GM23338 (cell line): ENCODE measurements around the gene NTRK1. TPM values are rescaled to one million over a fixed set of nuclear protein-coding genes. Genes with fewer than 3 reads are reported as not detected.

Source experiments
- ATAC-seq: fragments of 200-7000 bp; cut with Tn5 transposase; 3 replicates; pipeline ENCODE4 v1.9.1; 2020
- DNase-seq: peaks from one replicate; pipeline ENCODE4 v3.0.0-alpha.2; 2015; ENCODE audit warnings: low spot score
- H2AFZ ChIP-seq: fragments of 200-600 bp; sonication (generic); 2 replicates; pipeline ENCODE4 v1.8.0; 2016; ENCODE audit warnings: antibody characterized with exemption, mild to moderate bottlenecking, moderate library complexity
- H3F3A ChIP-seq: fragments of 200-600 bp; sonication (generic); replicated peaks from 2 replicates; pipeline ENCODE4 v1.8.0; 2017; ENCODE audit warnings: antibody characterized with exemption, mixed run types, low read depth
- H3K27ac ChIP-seq: fragments of 200-600 bp; sonication (generic); 2 replicates; pipeline ENCODE4 v1.6.1; 2016; ENCODE audit warnings: low read depth
- H3K27me3 ChIP-seq: fragments of 200-600 bp; sonication (generic); 2 replicates; pipeline ENCODE4 v1.8.0; 2016; ENCODE audit warnings: mild to moderate bottlenecking, mixed run types, moderate library complexity; ENCODE audit not compliant: insufficient read depth
- H3K36me3 ChIP-seq: fragments of 200-600 bp; sonication (generic); 2 replicates; pipeline ENCODE4 v1.8.0; 2016; ENCODE audit warnings: mild to moderate bottlenecking; ENCODE audit not compliant: insufficient read depth
- H3K4me1 ChIP-seq: fragments of 200-600 bp; sonication (generic); 2 replicates; pipeline ENCODE4 v1.8.0; 2016; ENCODE audit warnings: mild to moderate bottlenecking, moderate library complexity; ENCODE audit not compliant: insufficient read depth
- H3K4me2 ChIP-seq: fragments of 200-600 bp; sonication (generic); 2 replicates; pipeline ENCODE4 v1.7.1; 2017; ENCODE audit warnings: mixed run types
- H3K4me3 ChIP-seq: fragments of 200-600 bp; sonication (generic); 2 replicates; pipeline ENCODE4 v1.6.1; 2016; ENCODE audit warnings: mixed run types
- H3K79me2 ChIP-seq: fragments of 200-600 bp; sonication (generic); replicated peaks from 2 replicates; pipeline ENCODE4 v1.8.0; 2017; ENCODE audit warnings: mild to moderate bottlenecking; ENCODE audit not compliant: insufficient read depth
- H3K9me2 ChIP-seq: fragments of 200-600 bp; sonication (generic); 2 replicates; pipeline ENCODE4 v1.8.0; 2017; ENCODE audit not compliant: insufficient read depth
- H4K20me1 ChIP-seq: fragments of 200-600 bp; sonication (generic); replicated peaks from 2 replicates; pipeline ENCODE4 v1.8.0; 2017; ENCODE audit warnings: mild to moderate bottlenecking; ENCODE audit not compliant: insufficient read depth
- H3K27ac Mint-ChIP-seq: 2 replicates; pipeline ENCODE4 v1.8.0; 2020; ENCODE audit warnings: inconsistent platforms, mild to moderate bottlenecking, moderate library complexity, mixed read lengths
- H3K27me3 Mint-ChIP-seq: 3 replicates; pipeline ENCODE4 v1.8.0; 2022; ENCODE audit warnings: low read depth, mild to moderate bottlenecking, moderate library complexity, mixed read lengths, inconsistent platforms; ENCODE audit not compliant: insufficient read depth, poor library complexity
- H3K36me3 Mint-ChIP-seq: 3 replicates; pipeline ENCODE4 v1.8.0; 2021; ENCODE audit warnings: low read depth, mild to moderate bottlenecking, inconsistent platforms, moderate library complexity, mixed read lengths
- H3K4me1 Mint-ChIP-seq: 3 replicates; pipeline ENCODE4 v1.8.0; 2020; ENCODE audit warnings: mild to moderate bottlenecking, inconsistent platforms, mixed read lengths
- H3K4me3 Mint-ChIP-seq: 3 replicates; pipeline ENCODE4 v1.8.0; 2021; ENCODE audit warnings: moderate library complexity, mild to moderate bottlenecking, inconsistent platforms, mixed read lengths
- H3K9me3 Mint-ChIP-seq: 3 replicates; pipeline ENCODE4 v1.8.0; 2020; ENCODE audit warnings: moderate library complexity, mild to moderate bottlenecking, inconsistent platforms, mixed read lengths
- CREB1 ChIP-seq: fragments of 250-450 bp; sonication (Bioruptor Pico); IDR thresholded peaks from 2 replicates; pipeline ENCODE4 v1.5.0; 2020; ENCODE audit warnings: low read depth, mild to moderate bottlenecking, moderate library complexity
- CTCF ChIP-seq, 2 experiments: fragments of 200-600 bp in 1 of 2; sonication (generic) in 1 of 2; conservative IDR thresholded peaks; 2 replicates each; pipeline versions ENCODE4 v1.5.1 to v1.6.1; 2016 to 2017; ENCODE audit warnings: antibody characterized with exemption in 2 of 2, low read depth in 2 of 2, mild to moderate bottlenecking in 2 of 2, moderate library complexity in 1 of 2
- ETS1 ChIP-seq: IDR thresholded peaks from 2 replicates; pipeline ENCODE4 v1.6.1; 2016; ENCODE audit warnings: antibody characterized with exemption
- EZH2 ChIP-seq: fragments of 200-600 bp; sonication (generic); IDR thresholded peaks from one replicate; pipeline ENCODE4 v1.8.0; 2017; ENCODE audit warnings: antibody characterized with exemption, mild to moderate bottlenecking, low read depth; ENCODE audit not compliant: unreplicated experiment
- EZH2phosphoT487 ChIP-seq: fragments of 200-600 bp; sonication (generic); IDR thresholded peaks from one replicate; pipeline ENCODE4 v1.8.1; 2018; ENCODE audit warnings: antibody characterized with exemption; ENCODE audit not compliant: unreplicated experiment
- JUNB ChIP-seq: IDR thresholded peaks from one replicate; pipeline ENCODE4 v1.6.1; 2016; ENCODE audit warnings: antibody characterized with exemption; ENCODE audit not compliant: unreplicated experiment
- NANOG ChIP-seq: IDR thresholded peaks from 2 replicates; pipeline ENCODE4 v1.6.1; 2016; ENCODE audit warnings: antibody characterized with exemption, borderline replicate concordance
- POLR2AphosphoS5 ChIP-seq: IDR thresholded peaks from 2 replicates; pipeline ENCODE4 v1.6.1; 2016; ENCODE audit warnings: antibody characterized with exemption, low read depth
- STAT1 ChIP-seq: IDR thresholded peaks from one replicate; pipeline ENCODE4 v1.6.1; 2016; ENCODE audit warnings: antibody characterized with exemption; ENCODE audit not compliant: unreplicated experiment
- ZNF114 ChIP-seq: fragments of 250-450 bp; sonication (Bioruptor Pico); IDR thresholded peaks from 2 replicates; pipeline ENCODE4 v1.5.0; 2020; ENCODE audit warnings: mild to moderate bottlenecking, moderate library complexity
- ZNF331 ChIP-seq: fragments of 250-450 bp; sonication (Bioruptor Pico); IDR thresholded peaks from 2 replicates; pipeline ENCODE4 v1.5.0; 2020; ENCODE audit warnings: low read depth, mild to moderate bottlenecking, moderate library complexity
- ZNF462 ChIP-seq: fragments of 250-450 bp; sonication (Bioruptor Pico); IDR thresholded peaks from 2 replicates; pipeline ENCODE4 v1.5.0; 2020; ENCODE audit warnings: mild to moderate bottlenecking, moderate library complexity
- polyA plus RNA-seq: library from polyadenylated mRNA; unstranded; fragments of >200 nt; fragmentation: Nextera tagmentation; extraction: Ambion mirVana; gene quantifications from 2 replicates; pipeline ENCODE4 v1.2.1, GENCODE V29; 2016
- total RNA-seq: library from RNA; depleted of rRNA; stranded (reverse); fragments of >200 nt; shearing (Covaris generic); gene quantifications from 2 replicates; pipeline ENCODE4 v1.2.3, GENCODE V29; 2014
- TF ChIP-seq, protein P1 (sequence below): IDR thresholded peaks from one replicate; pipeline ENCODE4 v1.6.1; 2018; ENCODE audit warnings: antibody characterized with exemption; ENCODE audit not compliant: unreplicated experiment

NTRK1 gene
- total and polyA plus RNA-seq, 2 experiments from 2014 or later: 0.42 to 0.45 TPM

DNA sequence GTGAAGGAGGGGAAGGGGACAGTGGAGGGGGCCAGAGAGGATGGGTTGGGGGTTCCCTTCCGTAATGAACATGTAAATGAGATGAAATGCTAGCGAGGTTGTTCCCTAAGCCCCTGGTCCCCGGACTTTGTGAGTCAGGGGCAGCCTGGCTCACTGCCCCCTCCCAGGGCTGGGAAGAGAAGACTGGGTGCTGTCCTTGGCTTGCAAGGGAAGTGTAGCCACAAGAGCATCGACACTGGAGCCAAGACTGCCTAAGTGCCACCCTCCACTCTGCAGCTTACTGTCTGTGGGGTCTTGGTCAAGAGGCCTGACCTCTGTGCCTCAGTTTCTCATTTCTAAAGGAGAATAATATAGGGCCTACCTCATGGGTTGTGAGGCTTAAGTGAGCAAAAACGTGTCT lies 33.3 kb downstream of the NTRK1 start:
- Histone ChIP-seq H3K4me1 (no peaks in the 10 kb centered on the region; the same call in 1 of the 2 replicates), H3K9me2 (no peaks in the 10 kb centered on the region), H2AFZ (peak overlapping the region; percentile 72; the same call in 1 of the 2 replicates), H3K4me2 (peak overlapping the region; percentile 80), H3K79me2 (no peaks in the 10 kb centered on the region), H3K27me3 (peaks cover 61% of the 10 kb centered on the region), H3K36me3 (no peaks in the 10 kb centered on the region), H3F3A (no peaks in the 10 kb centered on the region), H3K4me3 (peak overlapping the region; percentile 64), H4K20me1 (no peaks in the 10 kb centered on the region; the same call in 1 of the 2 replicates), H3K27ac (no peak overlapping the region)
- TF ChIP-seq EZH2phosphoT487: no peak
- no peak for TF ChIP-seq CREB1
- TF ChIP-seq ETS1: no peak
- TF ChIP-seq ZNF462: no peak
- no peak for TF ChIP-seq JUNB
- no peak for TF ChIP-seq EZH2
- no peak for TF ChIP-seq CTCF (conservative IDR thresholded peaks at IDR 0.05; ENCODE audit: low read depth in 2 of 2)
- TF ChIP-seq ZNF114 (CRISPR knock-in tag): no peak
- no peak for TF ChIP-seq ZNF331 (CRISPR knock-in tag)
- TF ChIP-seq STAT1: no peak
- TF ChIP-seq, protein P1, sequence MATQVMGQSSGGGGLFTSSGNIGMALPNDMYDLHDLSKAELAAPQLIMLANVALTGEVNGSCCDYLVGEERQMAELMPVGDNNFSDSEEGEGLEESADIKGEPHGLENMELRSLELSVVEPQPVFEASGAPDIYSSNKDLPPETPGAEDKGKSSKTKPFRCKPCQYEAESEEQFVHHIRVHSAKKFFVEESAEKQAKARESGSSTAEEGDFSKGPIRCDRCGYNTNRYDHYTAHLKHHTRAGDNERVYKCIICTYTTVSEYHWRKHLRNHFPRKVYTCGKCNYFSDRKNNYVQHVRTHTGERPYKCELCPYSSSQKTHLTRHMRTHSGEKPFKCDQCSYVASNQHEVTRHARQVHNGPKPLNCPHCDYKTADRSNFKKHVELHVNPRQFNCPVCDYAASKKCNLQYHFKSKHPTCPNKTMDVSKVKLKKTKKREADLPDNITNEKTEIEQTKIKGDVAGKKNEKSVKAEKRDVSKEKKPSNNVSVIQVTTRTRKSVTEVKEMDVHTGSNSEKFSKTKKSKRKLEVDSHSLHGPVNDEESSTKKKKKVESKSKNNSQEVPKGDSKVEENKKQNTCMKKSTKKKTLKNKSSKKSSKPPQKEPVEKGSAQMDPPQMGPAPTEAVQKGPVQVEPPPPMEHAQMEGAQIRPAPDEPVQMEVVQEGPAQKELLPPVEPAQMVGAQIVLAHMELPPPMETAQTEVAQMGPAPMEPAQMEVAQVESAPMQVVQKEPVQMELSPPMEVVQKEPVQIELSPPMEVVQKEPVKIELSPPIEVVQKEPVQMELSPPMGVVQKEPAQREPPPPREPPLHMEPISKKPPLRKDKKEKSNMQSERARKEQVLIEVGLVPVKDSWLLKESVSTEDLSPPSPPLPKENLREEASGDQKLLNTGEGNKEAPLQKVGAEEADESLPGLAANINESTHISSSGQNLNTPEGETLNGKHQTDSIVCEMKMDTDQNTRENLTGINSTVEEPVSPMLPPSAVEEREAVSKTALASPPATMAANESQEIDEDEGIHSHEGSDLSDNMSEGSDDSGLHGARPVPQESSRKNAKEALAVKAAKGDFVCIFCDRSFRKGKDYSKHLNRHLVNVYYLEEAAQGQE: no peak
- no peak for TF ChIP-seq POLR2AphosphoS5
- no peak for TF ChIP-seq NANOG
- H3K27me3 Mint-ChIP-seq: peaks cover 49% of the 10 kb centered on the region
- DNase-seq (no peak), ATAC-seq (no peak)
- H3K36me3 Mint-ChIP-seq: no peaks in the 10 kb centered on the region; the same call in 2 of the 3 replicates
- peak overlapping the region; percentile 49 for H3K4me3 Mint-ChIP-seq
- H3K9me3 Mint-ChIP-seq: no peaks in the 10 kb centered on the region
- no peak overlapping the region for H3K27ac Mint-ChIP-seq
- H3K4me1 Mint-ChIP-seq: peaks cover 28% of the 10 kb centered on the region
